Endometrial microvascular endothelial cells (primary cell): Measurements from ENCODE around the gene PPM1H. TPM values are rescaled to one million over a fixed set of nuclear protein-coding genes. Genes with fewer than 3 reads are reported as not detected.
"Not testable (repeated sequence)": the region's sequence is repeated elsewhere in the genome, so short reads cannot be mapped to it uniquely, and the experiment has no call there.

ENCODE experiments used
- in situ Hi-C: cut with HindIII; loops from 2 replicates; pipeline ENCODE4 v1.10.0; 2017; ENCODE audit warnings: low sequenced_read_pairs, low pct_unique_long_range_greater_than_20kb; ENCODE audit errors: inconsistent ontology term
- total RNA-seq: library from RNA; depleted of rRNA; stranded (reverse); fragments of >200 nt; gene quantifications from one replicate; pipeline ENCODE4 v1.2.3, GENCODE V29; 2015; ENCODE audit errors: inconsistent ontology term

PPM1H gene
- total RNA-seq, 1 donor from 2014 or later = 2.0 TPM

DNA sequence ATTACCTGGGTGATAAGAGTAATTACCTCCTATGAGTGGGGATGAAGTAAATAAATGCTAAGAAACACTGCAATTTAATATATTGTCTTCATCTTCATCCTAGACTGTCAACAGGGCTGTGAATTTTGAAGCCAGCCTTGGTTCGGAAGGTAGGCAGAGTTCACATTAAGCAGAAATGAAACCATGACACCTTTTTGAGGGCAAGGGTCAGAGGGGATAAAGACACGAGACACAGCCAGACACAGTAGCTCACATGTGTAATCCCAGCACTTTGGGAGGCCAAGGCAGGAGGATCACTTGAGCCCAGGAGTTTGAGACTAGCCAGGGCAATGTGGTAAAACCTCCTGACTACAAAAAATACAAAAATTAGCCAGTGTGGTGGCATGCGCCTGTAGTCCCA lies 243.6 kb downstream of the PPM1H start:
- in situ Hi-C loops = no loop called here

DNA sequence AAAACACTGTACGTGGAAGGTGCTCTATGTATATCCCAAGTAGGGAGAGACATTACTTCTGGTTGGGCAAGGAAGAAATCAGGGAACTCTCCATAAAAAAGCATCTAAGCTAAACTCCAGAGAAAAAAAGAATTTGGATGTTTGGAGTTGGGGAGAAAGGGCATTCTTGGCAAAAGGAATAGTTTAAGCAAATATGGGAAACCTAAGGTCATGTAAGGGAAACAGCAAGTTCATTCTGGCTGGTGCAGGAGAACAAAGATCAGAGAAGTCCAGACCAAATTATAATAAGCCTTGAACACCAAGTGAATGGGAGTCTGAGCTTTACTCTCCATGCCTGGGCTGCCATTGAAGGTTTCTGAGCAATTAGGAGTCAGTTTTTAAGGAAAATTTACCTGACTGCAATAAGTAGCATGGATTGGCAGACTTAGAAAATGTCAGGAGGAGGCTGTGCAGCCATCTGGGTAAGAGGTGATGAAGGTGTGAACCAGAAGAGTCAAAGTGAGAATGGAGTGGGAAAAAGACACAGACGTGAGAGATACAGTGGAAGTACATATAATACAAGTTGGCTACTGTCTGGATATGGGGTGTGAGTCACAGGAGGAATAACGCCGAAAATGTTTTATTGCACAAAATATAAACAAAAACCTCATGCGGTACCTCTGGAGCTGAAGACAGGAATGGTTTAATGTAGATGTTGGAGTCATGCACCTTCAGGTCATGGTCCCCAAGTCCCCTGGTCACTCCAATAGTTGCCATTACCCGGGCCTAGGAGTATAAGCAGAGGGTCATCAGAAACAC lies 245.7 kb downstream of the PPM1H start:
- in situ Hi-C loops = no loop called here

DNA sequence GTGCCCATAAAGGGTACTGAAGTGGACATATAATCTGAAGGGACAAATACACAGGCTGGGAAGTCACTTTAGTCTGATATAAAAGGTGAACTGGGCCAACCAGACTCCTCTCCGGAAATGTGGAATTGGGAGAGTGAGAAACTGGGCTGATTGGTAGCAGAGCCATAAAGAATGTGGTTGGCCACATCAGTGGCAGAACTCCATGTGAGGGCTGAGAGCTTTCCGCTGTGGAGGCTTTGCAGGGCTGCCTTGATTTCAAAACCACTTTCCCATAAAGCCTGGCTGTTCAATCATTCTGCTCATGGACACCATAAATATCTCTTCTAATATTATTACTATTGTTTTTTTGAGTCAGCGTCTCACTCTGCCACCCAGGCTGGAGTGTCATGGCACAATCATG lies 248.0 kb downstream of the PPM1H start:
- in situ Hi-C loops = no loop called here

DNA sequence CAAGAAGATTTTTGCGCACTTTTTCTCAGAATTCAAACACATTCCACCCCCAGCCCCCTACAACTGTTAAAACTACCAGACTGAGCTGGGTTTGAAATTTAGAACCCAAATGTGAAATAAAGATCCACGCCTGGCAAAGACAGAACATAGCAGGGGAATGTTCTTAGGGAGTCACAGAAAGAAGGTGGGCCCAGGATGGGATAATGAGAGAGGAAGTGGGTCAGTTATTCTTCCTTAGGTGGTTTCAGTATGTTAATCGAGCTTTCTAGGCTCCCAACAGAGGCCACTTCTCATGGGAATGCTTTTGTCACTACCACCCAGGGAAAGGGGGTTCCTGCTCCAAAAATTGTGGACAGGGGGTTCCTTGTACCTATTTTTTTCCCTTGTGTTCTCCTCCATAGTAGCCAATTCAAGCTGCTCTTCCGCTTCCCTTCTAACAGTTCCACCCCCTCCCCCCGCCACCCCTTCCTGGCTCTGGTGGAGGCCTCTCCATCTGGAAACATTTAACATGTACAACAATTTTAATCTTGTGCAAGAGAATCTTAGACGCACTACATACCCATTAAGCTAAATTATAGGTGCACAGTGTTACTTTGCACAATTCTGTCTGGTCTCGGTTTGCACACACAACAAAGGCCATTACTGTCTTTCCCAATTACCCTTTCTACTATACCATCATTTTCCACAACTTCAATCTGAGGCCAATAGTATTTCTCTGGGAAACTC lies 250.2 kb downstream of the PPM1H start:
- in situ Hi-C loops = no loop called here

DNA sequence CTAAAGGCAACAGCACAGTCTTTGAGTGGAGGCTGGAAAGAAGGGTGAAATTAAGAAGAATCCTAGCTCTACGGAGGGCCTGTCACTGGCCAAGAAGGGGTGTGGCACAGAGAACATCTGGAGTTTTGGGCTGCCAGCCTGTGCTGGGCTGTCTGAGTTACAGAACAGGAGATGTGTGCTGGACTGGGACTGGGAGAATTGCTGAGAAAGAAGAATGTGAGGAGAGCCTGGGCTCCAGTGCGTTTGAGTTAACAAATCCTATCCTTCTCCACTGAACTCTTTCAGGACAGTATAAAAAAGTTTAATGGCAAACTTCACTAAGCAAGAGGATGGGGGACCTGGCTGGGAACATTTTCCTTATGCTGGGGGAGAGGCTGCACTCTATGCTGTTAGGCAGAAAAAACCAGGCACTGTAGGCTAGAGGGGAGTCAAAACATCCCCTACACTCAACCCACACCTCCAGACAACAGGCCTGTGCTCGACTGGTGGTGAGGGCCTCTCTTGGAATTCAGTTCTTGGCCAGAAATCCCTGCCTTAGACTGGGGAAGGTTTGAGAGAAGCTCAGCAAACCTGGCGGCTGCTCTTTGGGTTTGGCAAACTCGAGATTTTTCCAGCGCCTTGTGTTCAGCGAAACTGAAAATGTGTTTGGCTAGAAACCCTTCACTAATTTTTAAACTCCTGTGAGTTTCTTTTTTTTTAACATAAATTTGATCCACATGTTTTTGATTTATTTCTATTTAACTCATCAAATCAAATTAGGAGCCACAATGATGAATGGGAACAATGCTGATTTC lies 251.0 kb downstream of the PPM1H start:
- in situ Hi-C loops = no loop called here

DNA sequence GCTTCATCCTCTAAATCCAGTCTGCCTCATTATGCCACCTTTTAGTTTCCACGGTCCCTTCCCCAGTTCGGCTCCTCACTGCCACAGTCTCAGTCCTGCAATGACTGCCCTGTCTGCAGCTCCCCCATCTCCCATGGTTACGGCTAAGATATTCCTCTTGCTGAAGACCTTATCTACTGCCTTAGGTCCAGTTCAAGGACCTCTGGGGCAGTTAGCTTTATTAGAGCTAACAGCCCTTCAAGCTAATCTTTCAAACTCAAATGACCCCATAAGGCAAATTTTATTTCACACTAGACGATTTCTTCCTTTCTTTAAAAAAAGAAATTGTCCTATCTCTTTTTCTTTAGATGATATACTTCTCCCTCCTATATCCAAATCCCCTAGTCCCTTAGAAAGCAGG lies 253.6 kb downstream of the PPM1H start:
- in situ Hi-C loops = no loop called here

DNA sequence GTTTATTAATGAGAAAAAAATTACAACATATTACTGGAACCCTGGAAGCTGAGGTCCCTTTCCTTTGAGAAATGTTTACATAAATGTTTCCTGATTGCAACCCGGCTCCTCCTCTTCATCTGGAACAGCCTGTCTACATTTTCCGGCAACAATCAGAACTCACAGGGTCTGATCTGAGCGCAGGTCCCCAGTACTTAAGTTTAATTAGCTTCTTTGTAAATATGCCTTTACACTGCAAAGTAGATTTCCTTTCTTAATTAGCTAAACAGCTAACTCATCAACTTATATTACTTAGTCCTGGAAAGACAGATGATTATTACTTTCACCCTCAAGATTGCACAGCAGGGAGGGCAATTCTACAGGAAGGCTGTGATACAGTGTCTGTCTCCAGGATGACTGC lies 255.3 kb downstream of the PPM1H start:
- in situ Hi-C loops = no loop called here

DNA sequence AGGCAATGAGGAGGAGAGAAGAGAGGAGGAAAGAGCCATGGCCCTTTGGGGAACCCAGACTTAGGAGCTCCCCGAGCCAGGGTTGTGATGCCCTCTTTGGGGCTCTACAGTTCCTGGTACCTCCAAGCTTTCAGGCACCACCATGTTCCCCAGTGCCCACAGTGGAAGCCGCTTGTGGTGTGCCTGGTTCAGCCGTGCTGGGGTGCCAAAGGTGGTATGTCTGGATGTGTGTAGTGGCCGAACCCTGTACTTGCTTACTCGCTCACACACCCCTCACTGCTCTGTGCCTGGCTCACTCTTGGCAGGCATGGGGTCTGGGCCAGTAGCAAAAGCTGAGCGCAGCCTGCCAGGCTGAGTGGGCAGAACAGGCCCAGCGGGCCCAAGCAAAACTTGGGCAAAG lies 257.6 kb downstream of the PPM1H start:
- in situ Hi-C loops = no loop called here

DNA sequence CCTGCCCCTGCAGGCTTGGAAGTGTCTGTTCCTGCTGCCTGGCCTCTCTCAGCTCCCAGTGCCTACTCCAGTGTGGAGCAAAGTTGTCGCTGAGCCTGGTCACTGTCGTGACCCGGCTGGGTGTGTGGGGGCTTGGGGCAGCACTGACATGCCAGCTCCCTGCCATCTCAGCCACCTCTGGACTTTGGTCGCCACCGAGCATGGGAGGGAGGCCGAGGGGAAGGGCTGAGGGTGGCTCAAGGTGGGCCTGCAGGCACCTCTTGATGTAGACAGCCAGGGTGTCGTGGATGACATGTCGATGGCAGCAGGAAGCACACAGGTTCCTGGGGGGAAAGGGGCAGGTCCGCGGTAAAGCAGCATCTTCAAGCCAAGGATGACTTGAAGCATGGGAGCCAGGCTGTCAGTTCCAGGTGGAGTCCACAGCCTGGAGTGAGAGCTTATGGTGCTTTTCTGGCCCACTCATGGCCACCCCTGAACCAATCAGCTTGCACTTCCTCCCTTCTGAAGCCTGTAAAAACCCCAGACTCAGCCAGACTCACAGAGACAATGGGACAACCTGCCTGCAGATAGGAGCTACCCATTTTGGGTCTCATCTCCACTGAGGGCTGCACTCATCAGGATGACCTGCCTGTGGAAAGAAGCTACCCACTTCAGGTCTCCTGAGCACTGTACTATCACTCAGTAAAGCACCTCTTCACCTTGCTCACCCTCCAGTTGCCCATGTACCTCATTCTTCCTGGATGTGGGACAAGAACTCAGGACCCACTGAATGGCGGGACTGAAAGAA lies 258.2 kb downstream of the PPM1H start:
- in situ Hi-C loops = no loop called here

DNA sequence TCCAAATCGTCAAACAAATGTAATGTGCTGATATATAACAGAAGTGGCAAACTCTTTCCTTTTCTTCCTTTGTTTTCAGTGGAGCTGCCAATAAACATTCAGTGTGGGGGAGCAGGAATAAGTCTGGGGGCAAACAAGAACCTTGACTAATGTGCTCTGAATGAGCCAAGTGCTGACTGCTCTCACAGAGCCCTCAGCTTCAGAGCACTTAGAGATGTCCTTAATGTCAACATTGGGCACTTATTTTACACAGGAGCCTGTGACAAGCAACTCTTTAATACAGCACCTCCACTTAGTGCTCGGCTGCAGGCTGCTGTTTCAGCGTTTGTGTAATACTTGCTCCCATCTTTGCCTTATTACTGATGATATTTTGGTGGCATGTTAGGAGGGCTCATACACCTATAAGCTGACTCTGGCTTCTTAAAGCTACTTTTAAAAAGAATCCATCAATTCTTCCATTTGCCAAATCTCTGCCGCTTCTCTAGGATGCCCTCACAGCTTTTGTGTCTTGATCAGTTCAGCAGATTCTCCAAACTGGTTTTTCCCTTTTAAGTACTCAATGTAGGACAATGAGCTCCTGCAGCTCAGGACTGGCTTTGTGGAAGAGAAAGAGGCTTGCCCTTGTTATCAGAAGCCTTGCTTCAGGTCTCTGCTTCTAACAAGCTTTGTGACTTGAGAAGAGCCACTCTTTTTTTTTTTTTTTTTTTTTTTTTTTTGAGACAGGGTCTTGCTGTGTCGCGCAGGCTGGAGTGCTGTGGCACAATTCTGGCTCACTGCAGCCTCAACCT lies 261.7 kb downstream of the PPM1H start:
- in situ Hi-C loops = no loop called here

DNA sequence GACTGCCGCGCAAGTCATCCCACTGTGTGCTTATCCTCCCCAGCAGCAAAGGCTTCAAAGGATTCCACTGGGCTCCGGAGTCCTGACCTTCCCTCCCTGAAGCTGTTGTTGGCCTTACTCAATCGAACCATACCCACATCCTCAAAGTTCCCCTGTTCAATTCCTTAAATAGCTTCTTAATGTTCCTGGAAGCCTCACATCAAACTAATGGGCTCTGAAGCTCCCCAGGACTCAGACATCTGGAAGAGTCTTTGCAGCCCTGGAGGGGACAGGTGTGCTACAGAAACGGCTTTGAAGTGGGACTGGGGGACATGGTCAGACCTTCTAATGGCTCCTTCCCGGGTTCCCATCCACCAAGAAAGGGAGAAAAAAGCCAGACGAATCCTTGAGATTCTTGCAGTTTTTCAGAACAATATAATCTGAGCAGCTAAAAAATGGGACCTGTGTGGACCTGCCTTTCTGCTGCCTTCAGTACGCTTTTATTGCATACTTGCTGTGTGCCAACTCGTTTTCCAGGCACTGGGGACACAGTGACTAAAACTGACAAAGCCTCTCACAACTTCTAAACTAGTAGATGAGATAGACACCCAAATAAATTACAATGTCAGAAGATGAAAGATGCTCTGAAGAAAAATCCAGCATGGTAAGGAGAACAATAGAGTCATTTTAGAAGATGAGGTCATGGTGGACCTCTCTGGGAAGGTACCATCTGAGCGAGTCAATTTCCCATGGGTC lies 263.8 kb downstream of the PPM1H start:
- in situ Hi-C loops = no loop called here

DNA sequence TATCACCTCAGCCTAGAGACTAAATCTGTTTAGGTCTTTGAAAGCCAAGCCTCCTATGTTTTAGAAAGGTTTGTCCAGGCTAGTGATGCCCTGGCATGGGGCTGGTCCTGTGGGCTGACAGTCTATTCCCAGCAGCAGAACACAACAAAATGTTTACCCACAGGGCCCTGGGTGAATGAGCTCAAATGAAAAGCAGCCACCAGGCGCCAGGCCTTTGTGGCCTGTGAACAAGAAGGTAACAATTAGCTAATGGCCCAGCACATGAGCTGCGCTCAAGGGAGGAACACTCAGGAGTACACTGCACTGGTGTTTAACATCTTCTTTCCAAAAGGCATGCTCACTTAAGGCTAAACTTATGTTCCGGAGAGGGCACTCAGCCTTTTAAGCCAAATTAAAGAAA lies 266.2 kb downstream of the PPM1H start:
- in situ Hi-C loops = no loop called here

DNA sequence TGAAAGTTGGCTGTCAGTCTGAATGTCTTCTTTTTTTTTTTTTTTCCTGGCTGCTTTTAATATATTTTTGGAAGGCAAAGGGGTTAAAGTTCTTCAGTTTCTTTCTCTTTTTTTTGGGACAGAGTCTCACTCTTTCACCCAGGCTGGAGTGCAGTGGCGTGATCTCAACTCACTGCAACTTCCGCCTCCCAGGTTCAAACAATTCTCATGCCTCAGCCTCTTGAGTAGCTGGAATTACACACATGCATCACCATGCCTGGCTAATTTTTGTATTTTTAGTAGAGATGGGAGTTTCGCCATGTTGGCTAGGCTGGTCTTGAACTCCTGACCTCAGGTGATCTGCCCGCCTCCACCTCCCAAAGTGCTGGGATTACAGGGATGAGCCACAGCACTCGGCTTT lies 270.0 kb downstream of the PPM1H start:
- in situ Hi-C loops = not testable (repeated sequence)

DNA sequence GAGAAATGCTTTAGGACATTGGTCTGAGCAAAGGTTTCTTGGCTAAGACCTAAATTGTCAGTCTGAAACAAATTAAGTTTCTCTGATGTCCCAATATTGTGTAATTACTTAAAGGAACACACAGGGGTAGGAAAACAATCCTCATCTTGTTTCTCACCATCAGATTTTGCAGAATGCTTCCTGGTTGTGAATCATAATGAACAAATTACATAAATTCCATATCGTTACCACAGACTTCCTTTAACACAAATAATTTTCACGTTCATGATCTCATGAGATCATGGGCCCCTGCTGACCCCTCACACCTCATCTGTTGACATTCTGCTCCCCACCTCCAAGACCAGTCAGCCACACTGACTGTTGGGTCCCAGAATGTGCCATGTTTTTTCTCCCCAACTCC lies 274.2 kb downstream of the PPM1H start:
- in situ Hi-C loops = no loop called here

DNA sequence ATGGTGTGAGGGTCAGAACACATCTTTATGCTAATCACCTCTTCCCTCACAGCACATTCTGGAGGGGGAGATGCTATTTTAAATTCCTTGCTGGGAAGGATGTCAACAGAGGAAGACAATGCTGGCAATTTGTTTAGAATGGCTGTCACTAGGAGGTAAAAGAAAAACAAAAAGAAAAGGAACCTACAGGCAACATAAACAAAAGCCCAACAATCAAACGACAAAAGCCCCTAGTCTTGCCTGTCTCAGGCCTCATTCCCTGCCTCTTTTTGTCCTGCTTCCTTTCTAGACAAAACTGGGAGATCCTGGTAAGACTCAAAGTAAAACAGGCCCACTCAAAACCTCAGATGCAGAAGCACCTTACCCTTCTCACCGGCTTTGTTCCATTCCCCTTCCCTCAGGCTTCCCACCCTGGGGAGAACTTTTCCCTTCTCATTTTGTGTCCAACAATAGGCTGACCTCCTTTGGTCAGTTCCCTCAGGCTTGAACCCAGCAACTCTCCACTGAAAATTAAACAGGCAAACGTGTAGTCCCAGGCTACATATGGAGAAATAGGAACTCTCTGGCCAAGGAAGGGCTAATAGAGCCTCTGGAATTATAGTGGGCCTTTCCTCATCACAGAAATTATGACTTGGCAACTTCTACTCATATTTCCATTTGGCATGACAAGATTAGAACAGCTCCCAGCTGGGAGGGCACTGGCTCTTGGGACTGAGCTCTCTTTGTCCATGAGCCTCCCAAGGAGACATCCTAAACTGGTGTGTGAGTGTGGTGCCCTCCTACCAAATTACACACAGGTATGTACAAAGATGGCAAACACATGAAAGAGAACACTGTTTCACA lies 275.3 kb downstream of the PPM1H start:
- in situ Hi-C loops = no loop called here

DNA sequence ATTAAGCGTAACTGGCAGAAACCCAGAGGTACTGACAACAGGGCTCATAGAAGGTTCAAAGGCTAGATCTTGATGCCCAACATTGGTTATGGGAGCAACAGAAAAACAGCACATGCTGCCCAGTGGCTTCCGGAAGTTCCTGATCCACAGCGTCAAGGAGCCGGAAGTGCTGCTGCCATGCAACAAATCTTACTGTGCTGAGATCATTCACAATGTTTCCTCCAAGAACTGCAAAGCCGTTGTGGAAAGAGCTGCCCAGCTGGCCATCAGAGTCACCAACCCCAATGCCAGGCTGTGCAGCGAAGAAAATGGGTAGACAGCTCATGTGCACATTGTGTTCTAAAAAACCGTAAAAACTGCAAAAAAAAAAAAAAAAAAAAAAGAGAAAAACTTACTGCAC lies 276.0 kb downstream of the PPM1H start:
- in situ Hi-C loops = no loop called here

DNA sequence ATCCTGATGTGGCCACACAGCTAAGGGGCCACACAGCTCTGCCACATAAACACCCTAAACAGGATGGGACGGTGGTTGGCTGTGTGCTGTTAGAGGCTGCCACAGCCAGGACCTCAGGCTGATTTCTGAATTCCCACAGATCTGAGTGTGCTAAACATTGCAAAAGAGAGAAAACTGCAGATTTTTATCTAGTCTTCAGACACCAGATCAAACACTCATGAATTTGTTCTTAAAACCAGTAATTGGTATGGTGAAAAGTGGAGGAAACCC lies 277.7 kb downstream of the PPM1H start:
- in situ Hi-C loops = no loop called here
